COLO668 (cell line): Measurements from ENCODE around the gene MAP2K5.

ENCODE experiments used
- DNase-seq: peaks from one replicate; lab custom pipeline; 2025; ENCODE audit not compliant: unreplicated experiment; lab: John Stamatoyannopoulos, UW

Gene MAP2K5

GRCh38 chr15:67820992-67821783 lies 278.7 kb downstream of the MAP2K5 start:
- DNase-seq, result no peak

- no peak for DNase-seq
These were observed 279.4 kb downstream of the MAP2K5 start for GRCh38 chr15:67821784-67822440.

DNA sequence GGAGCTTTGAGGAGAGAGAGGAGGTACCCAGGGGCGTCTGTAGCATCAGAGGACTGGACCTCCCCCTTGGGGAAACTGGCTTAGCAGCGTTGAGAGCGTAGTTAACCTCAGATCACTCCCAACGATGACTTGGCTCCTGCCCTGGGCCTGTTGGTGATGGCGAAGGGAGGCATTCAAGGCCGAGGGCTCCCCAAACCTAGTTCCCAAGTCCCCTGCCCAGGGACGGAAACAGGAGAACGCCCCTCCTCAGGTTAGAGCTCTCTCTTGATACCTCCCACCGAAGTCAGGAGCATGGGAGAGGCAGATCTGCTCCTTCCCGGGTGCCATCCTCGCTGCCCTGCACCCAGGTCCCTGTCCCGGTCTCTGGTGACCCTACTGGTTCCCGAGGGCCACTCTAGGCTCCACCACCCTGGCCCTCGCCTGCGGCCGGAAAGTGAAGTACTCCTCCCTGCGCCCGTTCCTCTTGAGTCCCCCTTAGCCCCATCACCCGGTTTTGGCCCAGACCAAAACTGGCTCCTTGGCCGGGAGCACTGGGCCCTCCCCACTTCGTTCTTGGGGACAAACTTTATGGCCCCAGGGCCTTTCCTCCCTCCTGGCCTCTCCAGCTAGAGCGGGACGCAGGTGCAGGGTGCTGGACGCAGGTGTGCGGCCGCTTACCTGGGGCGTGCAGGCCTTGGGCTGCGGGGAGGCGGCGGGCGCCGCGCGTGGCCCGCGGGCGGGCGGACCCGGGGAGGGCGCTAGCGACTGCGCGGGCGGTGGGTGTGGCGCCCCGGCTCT lies 280.2 kb downstream of the MAP2K5 start:
- peak; percentile 81 for DNase-seq

DNA sequence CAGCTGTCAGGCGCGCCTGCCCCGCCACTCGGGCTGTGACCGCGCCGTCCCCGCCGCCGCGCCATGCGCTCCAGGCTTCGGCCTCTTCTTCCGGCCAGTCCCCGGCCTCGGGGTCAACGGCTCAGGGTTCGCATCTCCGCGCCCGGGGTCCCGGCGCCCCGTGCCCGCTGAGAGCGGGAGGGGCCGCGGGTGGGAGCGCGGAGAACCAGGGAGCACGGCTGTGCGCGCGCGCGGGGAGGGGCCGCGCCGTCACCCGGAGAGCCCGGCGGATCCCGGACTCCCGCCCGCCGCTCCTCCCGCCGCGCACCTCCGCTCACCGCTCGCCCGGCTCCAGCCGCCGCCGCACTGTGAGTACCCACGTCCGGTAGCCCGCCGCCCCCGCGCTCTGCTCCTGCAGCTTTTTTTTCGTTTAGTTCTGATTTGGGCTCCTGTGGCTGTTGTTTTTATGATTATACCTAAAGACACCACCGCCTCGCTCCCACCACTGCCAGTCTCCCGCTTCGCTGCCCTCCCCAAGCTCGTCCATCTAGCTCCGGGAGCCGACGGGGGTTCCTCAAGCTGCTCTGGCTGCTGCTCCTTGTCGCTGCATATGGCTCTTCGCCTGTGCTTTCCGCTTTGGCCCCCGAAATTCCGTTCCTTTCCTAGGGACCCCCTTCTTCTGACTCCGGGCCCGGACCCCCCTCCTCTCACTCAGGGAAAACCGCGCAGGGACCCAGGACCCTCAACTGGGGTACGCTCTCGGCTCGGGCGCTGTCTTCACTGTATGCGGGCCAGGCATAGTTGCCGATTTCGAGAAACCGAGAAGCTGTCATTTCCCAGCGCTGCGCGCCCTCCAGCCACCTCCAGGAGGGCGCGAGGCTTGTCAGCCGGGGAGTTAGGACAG lies 281.1 kb downstream of the MAP2K5 start:
- peak; percentile 81 for DNase-seq

DNA sequence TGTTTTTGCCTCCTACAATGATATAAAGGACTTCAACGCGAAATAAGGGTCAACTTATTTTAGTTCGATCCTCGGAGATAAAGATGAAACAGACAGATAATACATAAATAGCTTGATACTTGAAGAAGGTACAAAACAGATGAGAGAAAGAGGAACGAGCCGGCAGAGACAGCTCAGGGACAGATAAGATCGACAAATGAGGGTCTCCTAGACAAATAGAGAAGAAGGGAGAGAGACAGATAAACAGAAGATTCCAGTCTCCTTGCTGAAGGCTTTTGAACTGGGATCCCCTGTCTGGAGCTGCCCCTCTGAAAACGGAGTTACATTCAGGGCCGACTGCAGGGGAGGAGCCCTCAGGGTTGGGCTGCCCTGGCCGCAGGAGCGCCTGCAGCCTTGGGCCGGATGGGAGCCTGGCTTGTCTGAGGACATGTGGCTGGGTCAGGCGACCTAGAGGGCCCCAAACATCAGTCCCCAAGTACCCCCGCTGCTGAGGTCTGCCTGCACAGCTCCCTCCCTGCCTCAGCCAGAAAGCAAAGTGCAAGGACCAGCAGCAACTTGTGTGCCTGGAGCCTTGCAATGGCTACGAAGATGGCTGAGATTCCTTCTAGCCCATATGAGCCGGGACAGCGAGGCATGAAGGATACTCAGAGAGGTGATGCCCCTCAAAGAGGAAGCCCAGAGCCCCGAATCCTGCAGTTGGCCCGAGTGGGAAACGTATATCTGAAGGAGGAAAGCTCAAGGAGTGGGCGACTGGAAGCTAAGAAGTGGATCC lies 281.9 kb downstream of the MAP2K5 start:
- peak; percentile 32 for DNase-seq

DNA sequence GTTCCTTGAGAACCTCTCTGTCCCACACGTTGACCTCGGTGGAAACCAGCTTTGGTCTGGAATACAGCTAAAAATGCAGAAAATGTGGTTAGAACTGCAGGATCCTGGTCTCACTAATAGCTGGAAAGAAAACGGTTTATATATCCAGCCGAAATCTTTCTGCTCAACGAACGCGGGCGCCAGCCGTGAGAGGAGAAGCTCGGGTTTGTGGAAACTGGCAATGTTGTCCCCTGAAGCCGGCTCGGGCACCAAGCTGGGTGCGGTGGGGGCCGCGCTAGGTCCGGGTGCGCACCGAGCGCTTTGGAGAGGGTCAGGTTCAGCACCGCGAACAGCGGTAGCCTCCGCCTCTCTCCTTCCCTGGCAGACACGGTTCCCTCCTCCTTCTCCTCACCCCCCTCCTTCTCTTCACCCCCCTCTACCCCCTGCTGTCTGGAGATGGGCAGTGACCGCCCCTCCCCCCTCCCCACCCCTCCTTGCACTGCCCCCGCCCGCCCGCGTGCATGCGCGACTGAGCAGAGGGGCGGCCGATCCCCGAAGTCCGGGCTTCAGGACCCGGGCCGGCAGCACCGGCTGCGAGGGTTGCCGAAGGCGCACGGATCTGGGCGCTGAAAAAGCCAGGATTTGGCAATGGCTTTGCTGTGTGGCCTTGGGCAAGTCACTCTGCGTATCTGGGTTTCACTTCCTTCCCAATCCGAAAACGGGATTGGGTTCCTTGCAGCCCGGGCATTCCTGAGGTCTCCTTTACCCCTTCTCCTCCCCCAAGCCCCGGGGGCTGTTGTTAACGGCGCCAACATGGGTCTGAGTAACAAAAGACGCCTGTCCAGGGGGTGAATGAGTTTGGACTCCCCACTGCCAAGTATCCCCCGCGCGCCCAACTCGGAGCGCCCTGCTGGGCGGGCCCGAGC lies 282.7 kb downstream of the MAP2K5 start, which contains the start of gene SKOR1:
TSS of gene SKOR1 (plus strand) at position 534 of the 905 bp plus-strand sequence. CDS start at position 628, 94 bp downstream.
- DNase-seq, result no peak

GRCh38 chr15:67825881-67826716 lies 283.6 kb downstream of the MAP2K5 start:
- DNase-seq, result no peak

- DNase-seq, result no peak
These were observed 284.4 kb downstream of the MAP2K5 start for GRCh38 chr15:67826717-67827561.

- DNase-seq, result no peak
These were observed 285.2 kb downstream of the MAP2K5 start for GRCh38 chr15:67827562-67828277.

GRCh38 chr15:67828278-67828968 lies 285.9 kb downstream of the MAP2K5 start:
- no peak for DNase-seq

- DNase-seq, result no peak
These were observed 286.6 kb downstream of the MAP2K5 start for GRCh38 chr15:67828969-67829646.

GRCh38 chr15:67829647-67830504 lies 287.4 kb downstream of the MAP2K5 start:
- no peak for DNase-seq

DNA sequence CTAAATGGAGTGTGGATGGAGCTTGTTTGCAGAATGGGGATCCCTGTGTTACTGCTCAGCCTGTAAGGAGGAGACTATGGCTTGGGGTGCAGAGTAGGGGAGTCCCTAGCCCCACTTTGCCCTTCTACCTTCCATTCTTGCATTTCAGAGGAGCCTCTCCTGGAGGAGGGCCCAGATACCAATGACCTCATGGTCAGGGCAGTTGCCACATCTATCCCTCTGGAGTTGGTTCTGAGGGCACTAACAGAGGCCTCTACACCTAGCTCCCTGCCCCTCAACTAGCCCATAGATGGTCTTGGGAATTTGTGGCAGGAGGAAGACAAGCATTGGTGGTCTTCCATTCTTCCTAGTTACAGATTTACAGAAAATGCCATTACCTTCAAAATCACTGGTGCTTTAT lies 288.9 kb downstream of the MAP2K5 start:
- no peak for DNase-seq

GRCh38 chr15:67832031-67832551 lies 289.6 kb downstream of the MAP2K5 start:
- DNase-seq, result peak; percentile 25
